IMR-90 (cell line): ENCODE results near the gene SCNN1B. TPM values are rescaled to one million over a fixed set of nuclear protein-coding genes. Genes with fewer than 3 reads are reported as not detected.

Experiments used
- ATAC-seq: fragments of 200-7000 bp; cut with Tn5 transposase; 2 replicates; pipeline ENCODE4 v1.9.1; 2020; ENCODE audit warnings: low read depth, mild to moderate bottlenecking, moderate library complexity
- BruUV-seq: library from RNA; stranded (reverse); fragments of 400-500 nt; replicated peaks from 2 replicates; lab custom pipeline; 2021; lab: Mats Ljungman, UMichigan
- CTCF ChIA-PET: fragments of 300-600 bp; formaldehyde crosslinking; extraction: SDS; loops from one replicate; lab custom pipeline; 2021; ENCODE audit warnings: antibody characterized with exemption; lab: Yijun Ruan, JAX
- POLR2A ChIA-PET: fragments of 300-600 bp; sonication (Branson Sonifier 250); formaldehyde crosslinking; loops from one replicate; lab custom pipeline; 2022; ENCODE audit warnings: antibody characterized with exemption; ENCODE audit not compliant: unreplicated experiment; lab: Charles Lee
- DNase-seq: peaks from one replicate; pipeline ENCODE4 v3.0.0; 2013
- H2AFZ ChIP-seq: replicated peaks from 2 replicates; pipeline ENCODE3; 2013; ENCODE audit warnings: low read length, mild to moderate bottlenecking; ENCODE audit not compliant: poor library complexity
- H2AK5ac ChIP-seq: 2 replicates; pipeline ENCODE4 v1.6.1; 2013; ENCODE audit warnings: low read depth, low read length, inconsistent platforms
- H2AK9ac ChIP-seq: replicated peaks from 2 replicates; pipeline ENCODE3; 2013; ENCODE audit warnings: mild to moderate bottlenecking, low read depth, low read length, moderate library complexity; ENCODE audit not compliant: poor library complexity
- H2BK120ac ChIP-seq: 2 replicates; pipeline ENCODE4 v1.6.1; 2013; ENCODE audit warnings: low read depth, low read length, inconsistent platforms
- H2BK15ac ChIP-seq: 3 replicates; pipeline ENCODE4 v1.6.1; 2013; ENCODE audit warnings: low read depth, low read length, inconsistent platforms
- H2BK20ac ChIP-seq: 2 replicates; pipeline ENCODE4 v1.6.1; 2013; ENCODE audit warnings: low read depth, mild to moderate bottlenecking, inconsistent platforms, low read length, moderate library complexity
- H2BK5ac ChIP-seq: 2 replicates; pipeline ENCODE4 v1.6.1; 2013; ENCODE audit warnings: mild to moderate bottlenecking, low read depth, low read length, inconsistent platforms; ENCODE audit not compliant: poor library complexity, severe bottlenecking
- H3K14ac ChIP-seq: replicated peaks from 2 replicates; pipeline ENCODE4 v1.6.1; 2013; ENCODE audit warnings: low read depth, low read length, inconsistent platforms
- H3K18ac ChIP-seq: 2 replicates; pipeline ENCODE4 v1.6.1; 2013; ENCODE audit warnings: low read depth, low read length, control low read depth
- H3K23ac ChIP-seq: 2 replicates; pipeline ENCODE4 v1.6.1; 2013; ENCODE audit warnings: low read depth, low read length, inconsistent platforms
- H3K27ac ChIP-seq: 2 replicates; pipeline ENCODE4 v1.5.1; 2013; ENCODE audit warnings: mild to moderate bottlenecking, control low read depth, low read length; ENCODE audit not compliant: insufficient read depth
- H3K27me3 ChIP-seq: 2 replicates; pipeline ENCODE4 v1.6.1; 2013; ENCODE audit warnings: low read length; ENCODE audit not compliant: control insufficient read depth, insufficient read depth
- H3K36me3 ChIP-seq: 2 replicates; pipeline ENCODE4 v1.6.1; 2013; ENCODE audit warnings: low read length, mixed read lengths; ENCODE audit not compliant: control insufficient read depth, insufficient read depth
- H3K4ac ChIP-seq: 2 replicates; pipeline ENCODE4 v1.6.1; 2013; ENCODE audit warnings: low read depth, low read length, inconsistent platforms
- H3K4me1 ChIP-seq: 2 replicates; pipeline ENCODE4 v1.6.1; 2013; ENCODE audit warnings: low read length, mixed read lengths; ENCODE audit not compliant: control insufficient read depth, insufficient read depth
- H3K4me2 ChIP-seq: 2 replicates; pipeline ENCODE4 v1.6.1; 2013; ENCODE audit warnings: low read depth, mild to moderate bottlenecking, control low read depth, low read length, moderate library complexity
- H3K4me3 ChIP-seq: 2 replicates; pipeline ENCODE4 v1.5.1; 2013; ENCODE audit warnings: low read depth, mild to moderate bottlenecking, control low read depth, low read length, moderate library complexity; ENCODE audit not compliant: insufficient read depth
- H3K56ac ChIP-seq: 2 replicates; pipeline ENCODE4 v1.6.1; 2013; ENCODE audit warnings: low read length, inconsistent platforms; ENCODE audit not compliant: insufficient read depth; ENCODE audit errors: extremely low read depth
- H3K79me1 ChIP-seq, 2 experiments: 2 replicates each; pipeline ENCODE4 v1.6.1; 2013; ENCODE audit warnings: low read length in 2 of 2, inconsistent platforms in 1 of 2, low read depth in 1 of 2
- H3K9ac ChIP-seq: 2 replicates; pipeline ENCODE4 v1.6.1; 2013; ENCODE audit warnings: low read depth, low read length, control low read depth
- H3K9me1 ChIP-seq: 2 replicates; pipeline ENCODE4 v1.6.1; 2013; ENCODE audit warnings: low read length, inconsistent platforms; ENCODE audit not compliant: insufficient read depth
- H3K9me3 ChIP-seq: 2 replicates; pipeline ENCODE4 v1.6.1; 2013; ENCODE audit warnings: low read length; ENCODE audit not compliant: control insufficient read depth, insufficient read depth
- H4K20me1 ChIP-seq: 2 replicates; pipeline ENCODE4 v1.6.1; 2013; ENCODE audit warnings: low read length, inconsistent platforms; ENCODE audit not compliant: insufficient read depth
- H4K5ac ChIP-seq: 2 replicates; pipeline ENCODE4 v1.6.1; 2013; ENCODE audit warnings: mild to moderate bottlenecking, low read depth, low read length, control low read depth
- H4K8ac ChIP-seq, 2 experiments: 2 replicates each; pipeline ENCODE4 v1.6.1; 2013; ENCODE audit warnings: low read depth in 2 of 2, low read length in 2 of 2, control low read depth in 1 of 2, inconsistent platforms in 1 of 2
- H4K91ac ChIP-seq: 2 replicates; pipeline ENCODE4 v1.6.1; 2013; ENCODE audit warnings: low read depth, low read length, inconsistent platforms; ENCODE audit not compliant: insufficient read depth
- BHLHE40 ChIP-seq: fragments of 150-350 bp; IDR thresholded peaks from 2 replicates; pipeline ENCODE4 v1.6.1; 2016; ENCODE audit warnings: mild to moderate bottlenecking, low read depth, low read length
- CEBPB ChIP-seq: IDR thresholded peaks from 2 replicates; pipeline ENCODE4 v1.6.1; 2012; ENCODE audit warnings: low read depth, low read length, improper control_type of control experiment
- CHD1 ChIP-seq: IDR thresholded peaks from 2 replicates; pipeline ENCODE4 v1.6.1; 2012; ENCODE audit warnings: low read depth, low read length, improper control_type of control experiment
- FOS ChIP-seq: fragments of 150-350 bp; IDR thresholded peaks from 2 replicates; pipeline ENCODE4 v1.6.1; 2016; ENCODE audit warnings: low read depth, low read length
- MAFK ChIP-seq: IDR thresholded peaks from 2 replicates; pipeline ENCODE4 v1.6.1; 2012; ENCODE audit warnings: low read depth, low read length, improper control_type of control experiment
- MAZ ChIP-seq: IDR thresholded peaks from 2 replicates; pipeline ENCODE4 v1.6.1; 2012; ENCODE audit warnings: low read depth, mild to moderate bottlenecking, low read length, improper control_type of control experiment, moderate library complexity, borderline replicate concordance
- MXI1 ChIP-seq: IDR thresholded peaks from 2 replicates; pipeline ENCODE4 v1.6.1; 2012; ENCODE audit warnings: low read depth, mild to moderate bottlenecking, low read length, moderate library complexity, borderline replicate concordance
- NFE2L2 ChIP-seq: fragments of 150-350 bp; IDR thresholded peaks from 2 replicates; pipeline ENCODE4 v1.6.1; 2016; ENCODE audit warnings: low read depth, mild to moderate bottlenecking, low read length
- POLR2A ChIP-seq: IDR thresholded peaks from 2 replicates; pipeline ENCODE4 v1.6.1; 2012; ENCODE audit warnings: mild to moderate bottlenecking, low read depth, low read length
- RAD21 ChIP-seq: IDR thresholded peaks from 2 replicates; pipeline ENCODE4 v1.6.1; 2012; ENCODE audit warnings: low read length, improper control_type of control experiment
- RCOR1 ChIP-seq: IDR thresholded peaks from 2 replicates; pipeline ENCODE4 v1.6.1; 2012; ENCODE audit warnings: mild to moderate bottlenecking, low read length, improper control_type of control experiment; ENCODE audit not compliant: insufficient replicate concordance
- RFX5 ChIP-seq: IDR thresholded peaks from 2 replicates; pipeline ENCODE4 v1.8.0; 2012; ENCODE audit warnings: low read depth, mild to moderate bottlenecking, low read length, moderate library complexity
- SMC3 ChIP-seq: fragments of 150-350 bp; IDR thresholded peaks from 2 replicates; pipeline ENCODE4 v1.6.1; 2016; ENCODE audit warnings: low read depth, mild to moderate bottlenecking, antibody characterized with exemption, low read length, moderate library complexity
- WGBS, 2 experiments: methylation state at CpG; one replicate each; pipeline versions ENCODE4 v1.1.5 to v1.1.7; 2013; ENCODE audit warnings: missing lambda C conversion rate in 2 of 2; ENCODE audit not compliant: insufficient read length in 1 of 2; ENCODE audit errors: extremely low coverage in 2 of 2; 5-methylcytosine and 5-hydroxymethylcytosine counted together
- dilution Hi-C: fragments of 300-500 bp; cut with HindIII; formaldehyde crosslinking; loops from one replicate; pipeline ENCODE4 v1.14.3; 2018; ENCODE audit warnings: low sequenced_read_pairs; ENCODE audit not compliant: unreplicated experiment
- in situ Hi-C: fragments of 300-500 bp; cut with MboI; formaldehyde crosslinking; loops from 3 replicates; pipeline ENCODE4 v1.14.3; 2019; ENCODE audit warnings: low sequenced_read_pairs, inconsistent platforms, mixed read lengths
- intact Hi-C: fragments of 100-400 bp; cut with micrococcal nuclease; formaldehyde crosslinking; loops from 2 replicates; pipeline ENCODE4 v1.10.0; 2022
- polyA plus RNA-seq, 3 experiments: library from polyadenylated mRNA; depleted of rRNA; stranded (reverse); fragments of >200 nt; gene quantifications; 2 replicates each; pipeline ENCODE4 v1.2.3, GENCODE V29; 2012; ENCODE audit warnings: low replicate concordance in 1 of 3
- total RNA-seq: library from RNA; depleted of rRNA; stranded (reverse); fragments of >200 nt; gene quantifications from 2 replicates; pipeline ENCODE4 v1.2.3, GENCODE V29; 2012
- TF ChIP-seq, protein P1 (sequence below): fragments of 150-350 bp; IDR thresholded peaks from 2 replicates; pipeline ENCODE4 v1.6.1; 2016; ENCODE audit warnings: low read depth, mild to moderate bottlenecking, low read length, moderate library complexity, borderline replicate concordance
- TF ChIP-seq, protein P2 (sequence below): fragments of 150-350 bp; IDR thresholded peaks from 2 replicates; pipeline ENCODE4 v1.6.1; 2017; ENCODE audit warnings: mild to moderate bottlenecking, antibody characterized with exemption, low read length, low read depth
- TF ChIP-seq, protein P3 (sequence below): conservative IDR thresholded peaks from 2 replicates; pipeline ENCODE4 v1.5.1; 2012; ENCODE audit warnings: mild to moderate bottlenecking, low read depth, low read length, improper control_type of control experiment

The SCNN1B gene
- total and polyA plus RNA-seq, 2 of the 4 experiments (the other 2 are of a cell fraction): not detected

DNA sequence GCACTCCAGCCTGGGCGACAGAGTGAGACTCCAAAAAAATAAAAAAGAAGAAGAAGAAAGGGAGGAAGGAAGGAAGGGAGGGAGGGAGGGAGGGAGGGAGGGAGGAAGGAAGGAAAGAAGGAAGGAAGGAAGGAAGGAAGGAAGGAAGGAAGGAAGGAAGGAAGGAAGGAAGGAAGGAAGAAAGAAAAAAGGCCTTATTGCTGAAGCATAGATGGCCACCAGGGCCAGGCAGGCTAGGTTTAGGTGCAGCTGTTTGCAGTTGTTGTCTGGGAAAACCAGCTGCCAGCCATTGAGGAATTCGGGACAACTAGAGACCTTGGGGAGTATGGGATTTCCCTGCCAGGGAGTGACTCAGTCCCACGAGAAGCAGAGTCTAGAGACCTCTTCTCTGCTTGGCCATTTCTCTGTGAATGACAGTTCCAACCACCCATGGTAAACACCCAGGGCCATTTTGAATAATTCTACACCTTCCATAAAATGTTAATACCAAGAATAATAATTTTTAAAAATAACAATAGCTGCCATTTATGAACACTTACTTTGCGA, 31.0 kb downstream of the SCNN1B start:
- Histone ChIP-seq H2AK5ac (no peak overlapping the region), H3K4me2 (no peak overlapping the region), H3K27me3 (no peaks in the 10 kb centered on the region; the same call in 1 of the 2 replicates), H3K56ac (no peak overlapping the region), H2AFZ (no peak overlapping the region), H2BK15ac (no peak overlapping the region), H4K5ac (no peak overlapping the region), H3K9me3 (no peaks in the 10 kb centered on the region), H3K9ac (no peak overlapping the region), H3K9me1 (no peaks in the 10 kb centered on the region), H3K4me1 (no peaks in the 10 kb centered on the region), H3K18ac (no peak overlapping the region), H2BK5ac (no peak overlapping the region), H3K23ac (no peak overlapping the region), H2BK120ac (no peak overlapping the region), H2AK9ac (no peak overlapping the region), H3K4me3 (no peak overlapping the region), H3K27ac (no peak overlapping the region), H3K14ac (no peak overlapping the region), H3K4ac (no peak overlapping the region), H4K20me1 (no peaks in the 10 kb centered on the region), H3K79me1 (no peaks in the 10 kb centered on the region), H2BK20ac (no peak overlapping the region), H3K36me3 (no peaks in the 10 kb centered on the region), H4K91ac (no peak overlapping the region), H4K8ac (no peak overlapping the region)
- ATAC-seq (no peak), DNase-seq (no peak)
- POLR2A ChIA-PET: no interaction called here
- no TSS peak for BruUV-seq
- TF ChIP-seq MAZ (no peak), SMC3 (no peak), RFX5 (no peak), RCOR1 (no peak), MAFK (no peak), CEBPB (no peak), NFE2L2 (no peak), CHD1 (no peak), BHLHE40 (no peak), MXI1 (no peak), POLR2A (no peak), RAD21 (no peak), FOS (no peak)
- TF ChIP-seq, protein P1, sequence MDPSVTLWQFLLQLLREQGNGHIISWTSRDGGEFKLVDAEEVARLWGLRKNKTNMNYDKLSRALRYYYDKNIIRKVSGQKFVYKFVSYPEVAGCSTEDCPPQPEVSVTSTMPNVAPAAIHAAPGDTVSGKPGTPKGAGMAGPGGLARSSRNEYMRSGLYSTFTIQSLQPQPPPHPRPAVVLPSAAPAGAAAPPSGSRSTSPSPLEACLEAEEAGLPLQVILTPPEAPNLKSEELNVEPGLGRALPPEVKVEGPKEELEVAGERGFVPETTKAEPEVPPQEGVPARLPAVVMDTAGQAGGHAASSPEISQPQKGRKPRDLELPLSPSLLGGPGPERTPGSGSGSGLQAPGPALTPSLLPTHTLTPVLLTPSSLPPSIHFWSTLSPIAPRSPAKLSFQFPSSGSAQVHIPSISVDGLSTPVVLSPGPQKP: no peak
- TF ChIP-seq, protein P2, sequence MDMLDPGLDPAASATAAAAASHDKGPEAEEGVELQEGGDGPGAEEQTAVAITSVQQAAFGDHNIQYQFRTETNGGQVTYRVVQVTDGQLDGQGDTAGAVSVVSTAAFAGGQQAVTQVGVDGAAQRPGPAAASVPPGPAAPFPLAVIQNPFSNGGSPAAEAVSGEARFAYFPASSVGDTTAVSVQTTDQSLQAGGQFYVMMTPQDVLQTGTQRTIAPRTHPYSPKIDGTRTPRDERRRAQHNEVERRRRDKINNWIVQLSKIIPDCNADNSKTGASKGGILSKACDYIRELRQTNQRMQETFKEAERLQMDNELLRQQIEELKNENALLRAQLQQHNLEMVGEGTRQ: no peak
- TF ChIP-seq, protein P3, sequence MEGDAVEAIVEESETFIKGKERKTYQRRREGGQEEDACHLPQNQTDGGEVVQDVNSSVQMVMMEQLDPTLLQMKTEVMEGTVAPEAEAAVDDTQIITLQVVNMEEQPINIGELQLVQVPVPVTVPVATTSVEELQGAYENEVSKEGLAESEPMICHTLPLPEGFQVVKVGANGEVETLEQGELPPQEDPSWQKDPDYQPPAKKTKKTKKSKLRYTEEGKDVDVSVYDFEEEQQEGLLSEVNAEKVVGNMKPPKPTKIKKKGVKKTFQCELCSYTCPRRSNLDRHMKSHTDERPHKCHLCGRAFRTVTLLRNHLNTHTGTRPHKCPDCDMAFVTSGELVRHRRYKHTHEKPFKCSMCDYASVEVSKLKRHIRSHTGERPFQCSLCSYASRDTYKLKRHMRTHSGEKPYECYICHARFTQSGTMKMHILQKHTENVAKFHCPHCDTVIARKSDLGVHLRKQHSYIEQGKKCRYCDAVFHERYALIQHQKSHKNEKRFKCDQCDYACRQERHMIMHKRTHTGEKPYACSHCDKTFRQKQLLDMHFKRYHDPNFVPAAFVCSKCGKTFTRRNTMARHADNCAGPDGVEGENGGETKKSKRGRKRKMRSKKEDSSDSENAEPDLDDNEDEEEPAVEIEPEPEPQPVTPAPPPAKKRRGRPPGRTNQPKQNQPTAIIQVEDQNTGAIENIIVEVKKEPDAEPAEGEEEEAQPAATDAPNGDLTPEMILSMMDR: no peak
- in situ Hi-C loops (no loop called here), dilution Hi-C loops (no loop called here), intact Hi-C loops (no loop called here)
- WGBS, 2 experiments: no CpG with 5 or more reads among the region's 4 CpGs
- CTCF ChIA-PET: no interaction called here
